Endothelial cell of umbilical vein (primary cell): ENCODE measurements around the gene NAP1L5. TPM values are rescaled to one million over a fixed set of nuclear protein-coding genes. Genes with fewer than 3 reads are reported as not detected.

Experiments used
- BruUV-seq: library from RNA; stranded (reverse); fragments of 400-500 nt; replicated peaks from 2 replicates; lab custom pipeline; 2021; lab: Mats Ljungman, UMichigan
- CTCF ChIA-PET: fragments of 300-600, 350-600 bp; sonication (Branson Sonifier 250); formaldehyde crosslinking; loops from one replicate; lab custom pipeline; 2021; ENCODE audit warnings: antibody characterized with exemption, inconsistent platforms; lab: Charles Lee
- POLR2A ChIA-PET: fragments of 300-600, 350-600 bp; sonication (Branson Sonifier 250); formaldehyde crosslinking; loops from one replicate; lab custom pipeline; 2021; ENCODE audit warnings: antibody characterized with exemption, inconsistent platforms; lab: Charles Lee
- DNase-seq: peaks from one replicate; pipeline ENCODE4 v3.0.0-alpha.2; 2011; ENCODE audit warnings: low read depth, low spot score
- FAIRE-seq: peaks from 2 replicates; lab custom pipeline; 2011; peaks lifted over from hg19 to GRCh38; lab: Jason Lieb, UNC
- H2AFZ ChIP-seq: 2 replicates; pipeline ENCODE4 v1.6.0; 2012; ENCODE audit warnings: low read depth, low read length, control low read depth, inconsistent platforms
- H3K27ac ChIP-seq: 2 replicates; pipeline ENCODE4 v1.5.1; 2011; ENCODE audit warnings: low read depth, mild to moderate bottlenecking, control low read depth, low read length, moderate library complexity; ENCODE audit not compliant: insufficient read depth
- H3K27me3 ChIP-seq, 2 experiments: 2 replicates each; pipeline versions ENCODE4 v1.6.0 to v1.6.1; 2011; ENCODE audit warnings: low read length in 2 of 2, mixed read lengths in 1 of 2; ENCODE audit not compliant: control insufficient read depth in 2 of 2, insufficient read depth in 2 of 2
- H3K36me3 ChIP-seq, 2 experiments: 2 replicates in 1 of 2; 3 replicates in 1 of 2; pipeline ENCODE4 v1.5.1; 2011; ENCODE audit warnings: low read length in 2 of 2, mild to moderate bottlenecking in 1 of 2, moderate library complexity in 1 of 2; ENCODE audit not compliant: control insufficient read depth in 2 of 2, insufficient read depth in 2 of 2; ENCODE audit errors: extremely low read depth in 1 of 2
- H3K4me1 ChIP-seq: 3 replicates; pipeline ENCODE4 v1.5.1; 2011; ENCODE audit warnings: mild to moderate bottlenecking, low read length; ENCODE audit not compliant: control insufficient read depth, insufficient read depth; ENCODE audit errors: extremely low read depth
- H3K4me2 ChIP-seq: 2 replicates; pipeline ENCODE4 v1.6.1; 2011; ENCODE audit warnings: low read length, control low read depth, mixed read lengths; ENCODE audit not compliant: insufficient read depth
- H3K4me3 ChIP-seq, 3 experiments: fragments of 200-600 bp in 1 of 3; sonication (generic), shearing (Covaris generic) in 1 of 3; replicated peaks in 1 of 3; 2 replicates each; pipeline ENCODE4 v1.5.1; 2011 to 2016; ENCODE audit warnings: control low read depth in 3 of 3, low read length in 3 of 3, mild to moderate bottlenecking in 2 of 3, inconsistent platforms in 1 of 3, low read depth in 1 of 3, moderate library complexity in 1 of 3; ENCODE audit not compliant: insufficient read depth in 1 of 3
- H3K79me2 ChIP-seq: 2 replicates; pipeline ENCODE4 v1.6.0; 2012; ENCODE audit warnings: low read length, inconsistent platforms; ENCODE audit not compliant: control insufficient read depth, insufficient read depth
- H3K9ac ChIP-seq: replicated peaks from 2 replicates; pipeline ENCODE3; 2011; ENCODE audit warnings: low read length, control low read depth; ENCODE audit not compliant: insufficient read depth; ENCODE audit errors: extremely low read depth
- H3K9me1 ChIP-seq: replicated peaks from 3 replicates; pipeline ENCODE4 v1.6.0; 2011; ENCODE audit warnings: mild to moderate bottlenecking, low read length; ENCODE audit not compliant: control insufficient read depth, insufficient read depth; ENCODE audit errors: extremely low read depth
- H3K9me3 ChIP-seq: replicated peaks from 2 replicates; pipeline ENCODE4 v1.5.1; 2012; ENCODE audit warnings: low read length, inconsistent platforms; ENCODE audit not compliant: control insufficient read depth, insufficient read depth
- H4K20me1 ChIP-seq: replicated peaks from 2 replicates; pipeline ENCODE3; 2011; ENCODE audit warnings: mild to moderate bottlenecking, low read length; ENCODE audit not compliant: control insufficient read depth, insufficient read depth; ENCODE audit errors: extremely low read depth
- EZH2 ChIP-seq: IDR thresholded peaks from 2 replicates; pipeline ENCODE4 v1.6.1; 2012; ENCODE audit warnings: borderline replicate concordance, low read depth, mild to moderate bottlenecking, moderate library complexity, low read length, inconsistent platforms; ENCODE audit not compliant: severe bottlenecking
- FOS ChIP-seq: IDR thresholded peaks from 2 replicates; pipeline ENCODE4 v1.6.1; 2011; ENCODE audit warnings: mild to moderate bottlenecking, low read length, moderate library complexity, borderline replicate concordance; ENCODE audit not compliant: insufficient read depth
- GATA2 ChIP-seq: IDR thresholded peaks from 2 replicates; pipeline ENCODE4 v1.7.0; 2011; ENCODE audit warnings: low read depth, mild to moderate bottlenecking, moderate library complexity, mixed read lengths, low read length; ENCODE audit not compliant: insufficient read length, insufficient read depth
- JUN ChIP-seq: IDR thresholded peaks from 2 replicates; pipeline ENCODE4 v1.6.1; 2011; ENCODE audit warnings: borderline replicate concordance, low read depth; ENCODE audit not compliant: insufficient read length, insufficient read depth
- MAX ChIP-seq: IDR thresholded peaks from 2 replicates; pipeline ENCODE4 v1.6.1; 2011; ENCODE audit not compliant: insufficient read depth, insufficient read length
- MYC ChIP-seq: IDR thresholded peaks from one replicate; pipeline ENCODE4 v1.6.1; 2011; ENCODE audit warnings: mild to moderate bottlenecking, low read depth, low read length
- POLR2A ChIP-seq: IDR thresholded peaks from 2 replicates; pipeline ENCODE4 v1.6.1; 2012; ENCODE audit warnings: low read depth, mild to moderate bottlenecking, control low read depth, low read length
- POLR2AphosphoS5 ChIP-seq: IDR thresholded peaks from 2 replicates; pipeline ENCODE4 v1.6.1; 2012; ENCODE audit warnings: low read depth, mild to moderate bottlenecking, control low read depth, low read length, moderate library complexity; ENCODE audit not compliant: insufficient read depth
- dilution Hi-C: fragments of 300-500 bp; cut with MboI; formaldehyde crosslinking; loops from one replicate; pipeline ENCODE4 v1.15.0; 2019; ENCODE audit warnings: low sequenced_read_pairs; ENCODE audit not compliant: extremely low pct_ligation_motif_present
- intact Hi-C: fragments of 100-400 bp; cut with micrococcal nuclease; formaldehyde crosslinking; loops from one replicate; pipeline ENCODE4 v1.10.0; 2022
- polyA plus RNA-seq, 4 experiments: library from polyadenylated mRNA; depleted of rRNA in 3 of 4; stranded (reverse) in 3 of 4; unstranded in 1 of 4; fragments of >200 nt; gene quantifications; 2 replicates each; pipeline versions ENCODE4 v1.2.1 to v1.2.3, GENCODE V29; 2011 to 2012; ENCODE audit warnings: missing spikeins in 1 of 4
- total RNA-seq: library from RNA; stranded (reverse); gene quantifications from 2 replicates; pipeline ENCODE4 v1.2.3, GENCODE V29; 2021
- TF ChIP-seq, protein P1 (sequence below), 2 donors: IDR thresholded peaks; 1 replicate in 1 of 2; 2 replicates in 1 of 2; pipeline ENCODE4 v1.5.1; 2011; ENCODE audit warnings: low read length in 2 of 2, mild to moderate bottlenecking in 2 of 2, moderate library complexity in 2 of 2, control low read depth in 1 of 2, inconsistent platforms in 1 of 2, low read depth in 1 of 2; ENCODE audit not compliant: insufficient read depth in 1 of 2; ENCODE audit errors: extremely low read depth in 1 of 2

Gene NAP1L5
- total and polyA plus RNA-seq, 2 donors (not counting 3 experiments of a cell fraction or from before 2014, with no cell fraction given) = 3.4 to 6.1 TPM

DNA sequence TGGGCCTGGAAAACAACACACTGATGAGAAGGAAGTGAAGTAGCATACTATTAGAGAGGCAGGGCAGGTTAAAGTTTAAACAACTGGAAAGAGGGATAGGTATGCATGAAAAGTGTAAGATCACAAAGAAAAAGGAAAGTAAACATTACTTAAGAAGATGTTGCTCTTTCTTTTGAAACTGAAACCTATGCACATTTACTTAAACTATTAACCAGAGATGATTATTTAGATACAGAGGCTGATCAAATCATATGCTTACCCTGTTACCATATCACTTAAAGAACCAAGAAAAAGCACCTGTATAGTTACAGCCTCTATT lies 37.8 kb downstream of the NAP1L5 start:
- Histone ChIP-seq H3K79me2 (no peaks in the 10 kb centered on the region), H2AFZ (no peak overlapping the region), H3K4me1 (peaks cover 20% of the 10 kb centered on the region), H3K27me3 (no peaks in the 10 kb centered on the region), H4K20me1 (no peaks in the 10 kb centered on the region), H3K9me3 (no peaks in the 10 kb centered on the region), H3K9me1 (no peaks in the 10 kb centered on the region), H3K36me3 (no peaks in the 10 kb centered on the region), H3K4me3 (no peak overlapping the region), H3K4me2 (no peak overlapping the region), H3K9ac (no peak overlapping the region), H3K27ac (no peak overlapping the region)
- ChIA-PET POLR2A (no interaction called here), CTCF (interaction anchor here (0.9 to 4.4 kb wide), 32 partner anchors 10 to 364 kb away, joined by 3 to 368 read pairs (median 9); partner anchors contain the start of genes HERC3 and PYURF)
- dilution Hi-C loops = no loop called here
- intact Hi-C loops = loop anchor here (1.0 to 2.0 kb wide), 5 partner anchors 47 to 131 kb away; partner anchors contain the start of gene HERC3
- FAIRE-seq (no peak), DNase-seq (no peak)
- TF ChIP-seq, protein P1, sequence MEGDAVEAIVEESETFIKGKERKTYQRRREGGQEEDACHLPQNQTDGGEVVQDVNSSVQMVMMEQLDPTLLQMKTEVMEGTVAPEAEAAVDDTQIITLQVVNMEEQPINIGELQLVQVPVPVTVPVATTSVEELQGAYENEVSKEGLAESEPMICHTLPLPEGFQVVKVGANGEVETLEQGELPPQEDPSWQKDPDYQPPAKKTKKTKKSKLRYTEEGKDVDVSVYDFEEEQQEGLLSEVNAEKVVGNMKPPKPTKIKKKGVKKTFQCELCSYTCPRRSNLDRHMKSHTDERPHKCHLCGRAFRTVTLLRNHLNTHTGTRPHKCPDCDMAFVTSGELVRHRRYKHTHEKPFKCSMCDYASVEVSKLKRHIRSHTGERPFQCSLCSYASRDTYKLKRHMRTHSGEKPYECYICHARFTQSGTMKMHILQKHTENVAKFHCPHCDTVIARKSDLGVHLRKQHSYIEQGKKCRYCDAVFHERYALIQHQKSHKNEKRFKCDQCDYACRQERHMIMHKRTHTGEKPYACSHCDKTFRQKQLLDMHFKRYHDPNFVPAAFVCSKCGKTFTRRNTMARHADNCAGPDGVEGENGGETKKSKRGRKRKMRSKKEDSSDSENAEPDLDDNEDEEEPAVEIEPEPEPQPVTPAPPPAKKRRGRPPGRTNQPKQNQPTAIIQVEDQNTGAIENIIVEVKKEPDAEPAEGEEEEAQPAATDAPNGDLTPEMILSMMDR (IDR thresholded peaks at IDR 0.05; ENCODE audit: extremely low read depth in 1 of 2, insufficient read depth in 1 of 2, low read depth in 1 of 2, low read length in 2 of 2) = no peak
- TF ChIP-seq FOS = no peak
- TF ChIP-seq EZH2 = no peak
- no peak for TF ChIP-seq MAX
- no peak for TF ChIP-seq JUN
- TF ChIP-seq GATA2 = no peak
- no peak for TF ChIP-seq MYC
- no peak for TF ChIP-seq POLR2AphosphoS5
- no peak for TF ChIP-seq POLR2A
- no TSS peak for BruUV-seq
